Coronary artery (tissue), 2 donors: ENCODE results near the gene C11orf21.

Experiments
- DNase-seq: peaks from one replicate; pipeline ENCODE4 v3.0.0-alpha.2; 2017; ENCODE audit warnings: low spot score
- H3K27ac ChIP-seq, 2 donors: fragments of 200-600 bp; sonication (generic); one replicate each; pipeline ENCODE4 v1.5.1; 2016 to 2019
- H3K4me3 ChIP-seq: fragments of 200-600 bp; sonication (generic); 2 replicates; pipeline ENCODE4 v1.5.1; 2016; ENCODE audit warnings: mild to moderate bottlenecking, moderate library complexity
- TF ChIP-seq, protein P1 (sequence below): fragments of 200-600 bp; sonication (generic); IDR thresholded peaks from one replicate; pipeline ENCODE4 v1.5.1; 2019; ENCODE audit warnings: antibody characterized with exemption

C11orf21 gene

DNA sequence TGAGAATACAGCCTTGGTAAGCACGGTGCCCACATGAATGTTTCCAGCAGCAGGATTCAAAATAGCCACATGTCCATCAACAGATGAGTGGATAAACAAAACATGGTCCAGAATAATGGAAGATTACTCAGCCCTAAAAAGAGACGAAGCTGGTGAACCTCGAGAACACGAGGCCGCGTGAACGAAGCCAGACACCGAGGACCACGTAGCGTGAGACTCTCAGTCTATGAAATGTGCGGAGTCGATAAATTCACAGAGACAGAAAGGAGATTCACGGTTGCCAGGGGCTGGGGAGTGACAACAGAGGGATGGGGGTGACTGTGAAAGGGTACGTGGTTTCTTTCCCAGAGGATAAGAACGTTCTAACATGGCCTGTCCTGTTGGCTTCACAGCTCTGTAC lies 28.4 kb downstream of the C11orf21 start:
- TF ChIP-seq, protein P1, sequence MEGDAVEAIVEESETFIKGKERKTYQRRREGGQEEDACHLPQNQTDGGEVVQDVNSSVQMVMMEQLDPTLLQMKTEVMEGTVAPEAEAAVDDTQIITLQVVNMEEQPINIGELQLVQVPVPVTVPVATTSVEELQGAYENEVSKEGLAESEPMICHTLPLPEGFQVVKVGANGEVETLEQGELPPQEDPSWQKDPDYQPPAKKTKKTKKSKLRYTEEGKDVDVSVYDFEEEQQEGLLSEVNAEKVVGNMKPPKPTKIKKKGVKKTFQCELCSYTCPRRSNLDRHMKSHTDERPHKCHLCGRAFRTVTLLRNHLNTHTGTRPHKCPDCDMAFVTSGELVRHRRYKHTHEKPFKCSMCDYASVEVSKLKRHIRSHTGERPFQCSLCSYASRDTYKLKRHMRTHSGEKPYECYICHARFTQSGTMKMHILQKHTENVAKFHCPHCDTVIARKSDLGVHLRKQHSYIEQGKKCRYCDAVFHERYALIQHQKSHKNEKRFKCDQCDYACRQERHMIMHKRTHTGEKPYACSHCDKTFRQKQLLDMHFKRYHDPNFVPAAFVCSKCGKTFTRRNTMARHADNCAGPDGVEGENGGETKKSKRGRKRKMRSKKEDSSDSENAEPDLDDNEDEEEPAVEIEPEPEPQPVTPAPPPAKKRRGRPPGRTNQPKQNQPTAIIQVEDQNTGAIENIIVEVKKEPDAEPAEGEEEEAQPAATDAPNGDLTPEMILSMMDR = no peak
- Histone ChIP-seq H3K4me3 (no peak overlapping the region), H3K27ac (no peak overlapping the region)
- DNase-seq = no peak

DNA sequence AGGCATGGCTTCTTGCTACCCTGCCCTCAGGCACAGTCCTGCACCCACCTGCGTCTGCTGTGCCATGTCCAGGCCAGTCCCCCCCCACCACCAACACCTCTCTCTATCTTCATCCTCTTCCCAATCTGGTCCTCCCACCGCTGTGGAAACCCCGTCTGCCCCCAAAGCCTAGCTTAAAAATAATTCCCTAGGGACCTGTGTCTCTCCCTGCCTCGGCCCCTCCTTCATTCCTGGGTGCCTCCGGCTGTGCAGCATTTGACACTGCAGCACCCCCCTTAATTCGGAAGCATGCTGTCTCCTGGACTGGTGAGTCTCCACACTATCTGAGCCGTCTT lies 28.8 kb downstream of the C11orf21 start:
- DNase-seq = no peak
- H3K27ac ChIP-seq = no peak overlapping the region
- H3K4me3 ChIP-seq = no peak overlapping the region
- TF ChIP-seq, protein P1 = no peak

DNA sequence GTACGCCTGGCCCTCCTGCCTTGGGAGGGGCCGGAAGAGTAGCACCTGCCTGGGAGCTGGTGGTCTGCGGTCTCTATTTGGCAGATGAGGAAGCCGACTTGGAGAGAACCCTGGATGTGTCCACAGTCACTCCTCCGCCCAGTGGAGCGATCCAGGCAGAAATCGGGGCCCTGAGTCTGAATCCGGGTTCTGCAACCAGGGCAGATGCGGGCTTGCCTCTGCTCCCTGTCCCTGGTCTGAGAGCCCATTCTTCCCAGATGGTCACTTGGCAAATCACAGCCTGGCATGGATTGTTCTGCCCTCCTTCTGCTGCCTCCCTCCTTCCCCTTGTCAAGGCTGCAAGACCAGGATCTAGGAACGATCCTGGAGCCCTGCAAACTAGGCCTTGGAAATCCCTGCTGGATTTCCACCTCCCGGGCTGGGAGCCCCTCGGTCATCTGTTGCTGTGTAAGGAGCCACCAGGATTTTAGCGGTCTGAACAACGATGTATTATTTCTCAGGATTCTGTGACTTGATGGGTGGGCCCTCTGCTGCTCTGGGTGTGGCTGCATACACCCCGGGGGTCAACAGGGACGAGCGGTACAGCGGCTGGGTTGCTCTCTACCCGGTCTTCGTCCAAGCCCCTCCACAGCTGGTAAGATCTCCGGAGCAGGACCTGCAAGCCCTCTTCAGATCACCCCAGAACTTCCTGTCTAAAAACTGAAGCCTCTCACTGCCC lies 29.3 kb downstream of the C11orf21 start:
- Histone ChIP-seq H3K4me3 (no peak overlapping the region), H3K27ac (no peak overlapping the region)
- peak; percentile 63 for DNase-seq
- TF ChIP-seq, protein P1 = no peak

DNA sequence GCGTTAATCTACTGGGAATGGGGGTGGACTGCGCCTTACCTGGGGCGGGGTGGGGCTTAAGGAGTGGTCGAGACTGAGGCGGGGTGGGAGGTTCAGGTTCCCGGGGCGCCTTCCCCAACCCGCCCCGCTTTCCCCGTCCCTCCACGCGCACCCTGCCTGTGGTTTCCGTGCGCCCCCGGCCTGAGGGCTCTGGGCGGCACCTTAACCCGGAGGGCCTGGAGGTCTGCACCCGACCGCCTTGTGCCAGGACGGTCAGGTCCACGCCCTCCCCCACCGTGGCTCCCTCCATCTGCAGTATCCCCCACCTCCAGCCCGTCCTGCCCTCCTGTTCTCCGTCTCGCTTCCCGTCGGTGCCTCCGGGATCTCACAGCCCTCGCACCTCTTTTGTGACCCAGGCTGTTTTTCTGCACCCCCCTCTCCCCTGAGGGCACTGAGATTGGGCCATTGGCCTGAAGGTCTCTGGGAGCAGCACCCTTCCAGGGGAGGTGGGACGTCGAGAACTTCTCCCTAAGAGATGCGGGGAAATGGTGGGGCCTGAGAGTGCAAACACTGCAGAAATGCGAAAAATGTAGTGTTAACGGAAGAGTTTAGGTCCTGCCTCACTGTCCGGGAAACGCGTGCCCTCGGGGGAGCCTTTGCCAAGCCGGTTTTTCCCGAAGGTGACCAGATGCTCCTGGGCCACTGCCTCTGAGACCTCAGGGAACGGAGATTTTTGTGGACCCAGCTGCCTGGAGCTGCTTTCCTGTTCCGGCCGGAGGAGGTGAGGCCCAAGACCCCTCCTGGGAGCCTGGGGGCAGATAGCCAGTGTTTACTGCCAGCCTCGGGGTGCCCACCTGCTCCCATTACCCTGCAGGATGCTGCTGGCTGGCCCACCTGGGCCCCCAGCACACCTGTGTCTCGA lies 30.1 kb downstream of the C11orf21 start:
- DNase-seq = peak; percentile 65
- Histone ChIP-seq H3K4me3 (peak overlapping the region; percentile 74), H3K27ac (no peak overlapping the region)
- TF ChIP-seq, protein P1 = no peak

DNA sequence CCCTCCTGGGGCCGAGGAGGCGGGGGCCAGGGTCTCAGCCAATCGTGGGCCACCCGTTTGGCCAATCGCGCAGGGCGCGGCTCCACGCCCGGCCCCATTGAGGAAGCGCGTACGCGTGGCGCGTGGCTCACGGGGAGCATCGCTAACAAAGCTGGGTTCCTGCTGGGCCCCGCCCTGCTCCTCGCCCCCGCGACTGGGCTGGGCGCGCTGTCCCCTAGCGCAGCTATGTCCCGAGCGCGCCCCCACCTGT lies 30.7 kb downstream of the C11orf21 start:
- DNase-seq = peak; percentile 68
- no peak overlapping the region for H3K27ac ChIP-seq
- H3K4me3 ChIP-seq = peak overlapping the region; percentile 74
- TF ChIP-seq, protein P1 = no peak

DNA sequence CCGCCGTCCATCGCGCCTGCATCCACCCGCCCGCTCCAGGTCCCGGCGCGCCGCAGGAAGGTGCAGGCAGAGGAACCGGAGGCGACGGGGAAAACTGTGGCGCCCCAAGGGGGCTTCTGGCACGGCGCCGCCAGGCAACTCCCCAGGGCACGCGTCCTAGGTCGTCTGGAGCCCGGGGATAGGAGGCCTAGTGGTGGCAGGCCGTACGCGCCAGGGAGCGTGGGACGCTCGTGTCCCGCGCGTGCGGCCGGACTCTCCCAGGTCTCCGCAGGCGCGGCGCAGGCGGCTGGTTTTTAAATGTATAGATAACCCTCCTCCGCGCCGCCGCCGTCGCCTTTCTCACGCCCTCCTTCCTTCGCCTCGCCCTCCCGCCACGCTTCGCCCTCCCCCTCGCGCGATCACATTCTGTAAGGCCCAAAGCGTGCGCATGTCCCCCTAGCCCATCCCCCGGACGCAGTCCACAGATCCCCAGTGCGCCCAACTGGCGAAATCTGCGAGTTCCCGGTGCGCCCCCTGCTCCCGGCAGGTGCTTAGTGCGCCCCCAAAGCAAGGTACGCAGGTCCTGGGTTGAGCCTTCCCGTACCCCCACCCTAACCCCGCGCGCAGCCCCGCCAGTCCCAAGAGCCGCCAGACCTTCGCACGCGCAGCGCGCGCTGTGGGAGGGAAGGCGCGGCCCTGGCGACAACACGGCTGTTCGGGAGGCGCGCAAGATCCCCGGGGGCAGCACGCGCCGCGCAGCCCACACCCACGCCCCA lies 31.2 kb downstream of the C11orf21 start, which contains the start of gene ASCL2:
Gene ASCL2 (minus strand): TSS at position 267 of the 755 bp plus-strand sequence. CDS start 256 bp downstream, at position 11.
- Histone ChIP-seq H3K4me3 (peak within 1 kb of the TSS; percentile 74), H3K27ac (peak within 1 kb of the TSS in 1 of 2 donors; percentile 52)
- peak; percentile 41 for DNase-seq
- TF ChIP-seq, protein P1 = no peak
